LNCaP clone FGC (cell line): ENCODE measurements around the gene MFAP4.

Experiments
- DNase-seq: peaks from one replicate; pipeline ENCODE4 v3.0.0-alpha.2; 2011; ENCODE audit warnings: low read depth
- H3K4me3 ChIP-seq: 2 replicates; pipeline ENCODE4 v1.5.1; 2011; ENCODE audit warnings: mild to moderate bottlenecking, low read depth, low read length, control low read depth
- CTCF ChIP-seq: IDR thresholded peaks from 2 replicates; pipeline ENCODE4 v1.5.1; 2012; ENCODE audit warnings: mild to moderate bottlenecking; ENCODE audit not compliant: control insufficient read depth, insufficient read depth; ENCODE audit errors: extremely low read depth

MFAP4 gene

GRCh38 chr17:19385521-19385983 lies 1.4 kb downstream of the MFAP4 start:
- no peak for DNase-seq
- TF ChIP-seq CTCF: no peak
- no peak overlapping the region for H3K4me3 ChIP-seq

GRCh38 chr17:19384723-19385391 lies 2.1 kb downstream of the MFAP4 start:
- TF ChIP-seq CTCF: no peak
- DNase-seq: no peak

GRCh38 chr17:19383681-19384470 lies 3.1 kb downstream of the MFAP4 start:
- DNase-seq: no peak
- TF ChIP-seq CTCF: no peak
- H3K4me3 ChIP-seq: no peak overlapping the region

More at GRCh38 chr17:19384723-19385391, 2.1 kb downstream of the MFAP4 start:
- H3K4me3 ChIP-seq: no peak overlapping the region

GRCh38 chr17:19382531-19383444 lies 4.2 kb downstream of the MFAP4 start:
- no peak for DNase-seq
- TF ChIP-seq CTCF: no peak
- no peak overlapping the region for H3K4me3 ChIP-seq

- no peak for DNase-seq
- TF ChIP-seq CTCF: no peak
- no peak overlapping the region for H3K4me3 ChIP-seq
Observed at GRCh38 chr17:19381741-19382444, 5.1 kb downstream of the MFAP4 start.

- no peak for DNase-seq
- H3K4me3 ChIP-seq: no peak overlapping the region
- TF ChIP-seq CTCF: no peak
Observed at GRCh38 chr17:19381361-19381740, 5.6 kb downstream of the MFAP4 start.
